HepG2 (cell line): ENCODE results near the gene SUN5. TPM values are rescaled to one million over a fixed set of nuclear protein-coding genes. Genes with fewer than 3 reads are reported as not detected.

ENCODE experiments used
- ARID2 ChIP-seq: sonication (generic); formaldehyde crosslinking; IDR thresholded peaks from 2 replicates; pipeline ENCODE4 v1.8.1; 2022; ENCODE audit warnings: mild to moderate bottlenecking, missing genetic modification reagents, borderline replicate concordance
- BRCA1 ChIP-seq: sonication (generic); formaldehyde crosslinking; IDR thresholded peaks from 2 replicates; pipeline ENCODE4 v1.4.0; 2020; ENCODE audit warnings: missing genetic modification reagents
- CBFB ChIP-seq: sonication (generic); formaldehyde crosslinking; IDR thresholded peaks from 2 replicates; pipeline ENCODE4 v1.4.0; 2020; ENCODE audit warnings: missing genetic modification reagents
- DDIT3 ChIP-seq: sonication (generic); formaldehyde crosslinking; IDR thresholded peaks from 2 replicates; pipeline ENCODE4 v1.4.0; 2020; ENCODE audit warnings: mild to moderate bottlenecking, missing genetic modification reagents
- GTF3A ChIP-seq: sonication (generic); formaldehyde crosslinking; conservative IDR thresholded peaks from 2 replicates; pipeline ENCODE4 v1.4.0; 2020; ENCODE audit warnings: mild to moderate bottlenecking, missing genetic modification reagents
- HES4 ChIP-seq: sonication (generic); formaldehyde crosslinking; IDR thresholded peaks from 2 replicates; pipeline ENCODE4 v1.9.0; 2021; ENCODE audit warnings: mild to moderate bottlenecking, missing genetic modification reagents, borderline replicate concordance
- HMG20A ChIP-seq: IDR thresholded peaks from 2 replicates; pipeline ENCODE4 v1.6.1; 2016; ENCODE audit warnings: borderline replicate concordance
- HMGXB4 ChIP-seq, 2 experiments: sonication (generic) in 1 of 2; formaldehyde crosslinking in 1 of 2; IDR thresholded peaks; 2 replicates each; pipeline versions ENCODE4 v1.4.0 to v1.6.1; 2018 to 2020; ENCODE audit warnings: missing genetic modification reagents in 2 of 2, borderline replicate concordance in 1 of 2, low read depth in 1 of 2, mild to moderate bottlenecking in 1 of 2, missing biosample characterization in 1 of 2
- HOXA5 ChIP-seq: sonication (generic); formaldehyde crosslinking; IDR thresholded peaks from 2 replicates; pipeline ENCODE4 v1.4.0; 2020; ENCODE audit warnings: missing genetic modification reagents
- ISX ChIP-seq: sonication (generic); formaldehyde crosslinking; conservative IDR thresholded peaks from 2 replicates; pipeline ENCODE4 v1.5.0; 2020; ENCODE audit warnings: missing genetic modification reagents
- MAFF ChIP-seq: IDR thresholded peaks from 2 replicates; pipeline ENCODE4 v1.6.1; 2011; ENCODE audit warnings: low read depth, low read length, improper control_type of control experiment
- MAX ChIP-seq: IDR thresholded peaks from 2 replicates; pipeline ENCODE4 v1.6.1; 2012; ENCODE audit warnings: inconsistent platforms
- POLR2G ChIP-seq: fragments of 200-400 bp; formaldehyde crosslinking; IDR thresholded peaks from 2 replicates; pipeline ENCODE4 v1.6.1; 2018; ENCODE audit warnings: mild to moderate bottlenecking, low read depth, low read length, moderate library complexity
- SETDB1 ChIP-seq: sonication (generic); formaldehyde crosslinking; IDR thresholded peaks from 2 replicates; pipeline ENCODE4 v1.5.1; 2020; ENCODE audit warnings: missing genetic modification reagents, mild to moderate bottlenecking, borderline replicate concordance
- SKIL ChIP-seq: sonication (generic); formaldehyde crosslinking; IDR thresholded peaks from 2 replicates; pipeline ENCODE4 v1.8.0; 2022; ENCODE audit warnings: missing genetic modification reagents, mild to moderate bottlenecking, moderate library complexity, borderline replicate concordance
- THAP11 ChIP-seq: IDR thresholded peaks from 2 replicates; pipeline ENCODE4 v1.6.1; 2016; ENCODE audit warnings: missing biosample characterization, missing genetic modification reagents
- ZEB1 ChIP-seq: IDR thresholded peaks from 2 replicates; pipeline ENCODE4 v1.6.1; 2012; ENCODE audit warnings: mild to moderate bottlenecking, low read depth, inconsistent platforms; ENCODE audit not compliant: insufficient replicate concordance
- ZHX1 ChIP-seq: sonication (generic); formaldehyde crosslinking; IDR thresholded peaks from 2 replicates; pipeline ENCODE4 v1.8.1; 2022; ENCODE audit warnings: low read depth, mild to moderate bottlenecking, missing genetic modification reagents
- ZNF180 ChIP-seq: sonication (generic); formaldehyde crosslinking; IDR thresholded peaks from 2 replicates; pipeline ENCODE4 v1.4.0; 2020; ENCODE audit warnings: low read depth, missing genetic modification reagents, borderline replicate concordance
- ZNF768 ChIP-seq: sonication (generic); formaldehyde crosslinking; IDR thresholded peaks from 2 replicates; pipeline ENCODE4 v1.4.0; 2020; ENCODE audit warnings: missing genetic modification reagents
- ZNF878 ChIP-seq: sonication (generic); formaldehyde crosslinking; IDR thresholded peaks from 2 replicates; pipeline ENCODE4 v1.8.1; 2023; ENCODE audit warnings: mild to moderate bottlenecking, missing genetic modification reagents, moderate library complexity
- ZNF883 ChIP-seq: sonication (generic); formaldehyde crosslinking; IDR thresholded peaks from 2 replicates; pipeline ENCODE4 v1.5.1; 2020; ENCODE audit warnings: mild to moderate bottlenecking, missing genetic modification reagents; ENCODE audit errors: not compliant biosample characterization
- polyA plus RNA-seq, 8 experiments: library from polyadenylated mRNA; depleted of rRNA in 3 of 8; stranded (reverse) in 7 of 8; unstranded in 1 of 8; fragments of >200 nt; fragmentation: Illumina TruSeq in 4 of 8; extraction: Trizol in 4 of 8; gene quantifications; 2 replicates each; pipeline versions ENCODE4 v1.2.1 to v1.2.3, GENCODE V29; 2011 to 2016; ENCODE audit warnings: low read depth in 4 of 8, missing spikeins in 1 of 8, mixed read lengths in 1 of 8; ENCODE audit not compliant: insufficient read depth in 1 of 8
- total RNA-seq, 5 experiments: library from RNA; depleted of rRNA; stranded (reverse); fragments of >200 nt; fragmentation: Illumina TruSeq; extraction: Trizol; gene quantifications; 2 replicates each; pipeline ENCODE4 v1.2.3, GENCODE V29; 2016; ENCODE audit warnings: low read depth in 1 of 5

The SUN5 gene
- total and polyA plus RNA-seq, 2 of the 13 experiments (the other 11 are each of a cell fraction or from before 2014, with no cell fraction given): not detected

GRCh38 chr20:33026779-33027759, 22.8 kb upstream of the SUN5 start (continued):
- TF ChIP-seq SKIL (CRISPR knock-in tag) (no peak), GTF3A (no peak), HMG20A (no peak), ZNF768 (no peak), DDIT3 (CRISPR knock-in tag) (no peak), ARID2 (CRISPR knock-in tag) (no peak), ZNF180 (no peak), BRCA1 (CRISPR knock-in tag) (no peak), HES4 (CRISPR knock-in tag) (peak; percentile 70; the same call in 1 of the 2 replicates), THAP11 (CRISPR knock-in tag) (no peak), CBFB (no peak), ZEB1 (peak; percentile 18), ISX (CRISPR knock-in tag) (no peak), ZNF878 (CRISPR knock-in tag) (peak; percentile 41; the same call in 1 of the 2 replicates), ZHX1 (CRISPR knock-in tag) (peak; percentile 41; the same call in 1 of the 2 replicates), MAFF (no peak), POLR2G (peak; percentile 73), SETDB1 (CRISPR knock-in tag) (no peak), MAX (peak; percentile 13; the same call in 1 of the 2 replicates), HOXA5 (CRISPR knock-in tag) (no peak), ZNF883 (CRISPR knock-in tag) (no peak), HMGXB4 (CRISPR knock-in tag; IDR thresholded peaks at IDR 0.05; ENCODE audit: borderline replicate concordance in 1 of 2, low read depth in 1 of 2) (0 out of 4 replicates have a peak, but pooled peaks of 1 of the 2 experiments have one; percentile 29)
